NCI-H748 (cell line): Measurements from ENCODE around the gene CCDC149.
"Not testable (repeated sequence)": the region's sequence is repeated elsewhere in the genome, so short reads cannot be mapped to it uniquely, and the experiment has no call there.

ENCODE experiments used
- DNase-seq: peaks from one replicate; lab custom pipeline; 2025; ENCODE audit not compliant: unreplicated experiment; lab: John Stamatoyannopoulos, UW

Gene CCDC149

DNA sequence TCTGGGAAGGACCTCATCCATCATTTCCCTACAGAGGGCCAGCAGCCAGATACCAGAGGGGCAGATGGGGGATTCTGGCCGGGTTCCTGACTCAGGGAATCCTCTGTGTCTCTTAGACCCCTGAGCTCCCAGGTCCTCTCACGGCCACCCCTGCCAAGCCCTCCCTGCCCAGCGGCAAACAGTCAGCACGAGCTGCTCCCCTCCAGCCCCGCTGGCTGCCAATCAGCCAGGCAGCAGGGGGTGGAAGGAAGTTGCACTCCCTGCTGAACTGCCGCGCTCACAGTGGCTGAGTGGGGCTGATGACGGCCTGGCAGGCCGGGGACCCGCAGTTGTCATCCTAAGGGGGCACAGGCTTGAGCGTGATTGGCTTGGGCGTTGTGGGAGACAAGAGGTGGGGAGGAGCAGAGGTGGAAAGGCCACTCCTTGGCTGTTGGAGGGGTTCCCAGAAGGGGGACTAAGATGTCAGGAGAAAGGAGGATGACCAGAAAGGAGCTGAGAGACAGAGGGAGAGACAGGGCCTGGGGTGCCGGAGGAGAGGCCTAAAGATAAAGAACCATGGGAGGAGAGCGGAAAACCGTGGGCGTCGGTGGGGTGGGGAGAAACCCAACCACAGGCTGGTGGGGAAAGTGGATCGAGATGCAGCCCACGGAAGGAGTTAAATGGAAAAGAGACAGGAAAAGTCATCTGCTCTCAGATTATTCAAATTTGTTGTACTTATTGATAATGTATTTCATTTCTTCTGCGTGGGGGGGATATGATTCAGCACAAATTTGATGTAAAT, 4.4 kb upstream of the CCDC149 start:
- DNase-seq, result no peak

DNA sequence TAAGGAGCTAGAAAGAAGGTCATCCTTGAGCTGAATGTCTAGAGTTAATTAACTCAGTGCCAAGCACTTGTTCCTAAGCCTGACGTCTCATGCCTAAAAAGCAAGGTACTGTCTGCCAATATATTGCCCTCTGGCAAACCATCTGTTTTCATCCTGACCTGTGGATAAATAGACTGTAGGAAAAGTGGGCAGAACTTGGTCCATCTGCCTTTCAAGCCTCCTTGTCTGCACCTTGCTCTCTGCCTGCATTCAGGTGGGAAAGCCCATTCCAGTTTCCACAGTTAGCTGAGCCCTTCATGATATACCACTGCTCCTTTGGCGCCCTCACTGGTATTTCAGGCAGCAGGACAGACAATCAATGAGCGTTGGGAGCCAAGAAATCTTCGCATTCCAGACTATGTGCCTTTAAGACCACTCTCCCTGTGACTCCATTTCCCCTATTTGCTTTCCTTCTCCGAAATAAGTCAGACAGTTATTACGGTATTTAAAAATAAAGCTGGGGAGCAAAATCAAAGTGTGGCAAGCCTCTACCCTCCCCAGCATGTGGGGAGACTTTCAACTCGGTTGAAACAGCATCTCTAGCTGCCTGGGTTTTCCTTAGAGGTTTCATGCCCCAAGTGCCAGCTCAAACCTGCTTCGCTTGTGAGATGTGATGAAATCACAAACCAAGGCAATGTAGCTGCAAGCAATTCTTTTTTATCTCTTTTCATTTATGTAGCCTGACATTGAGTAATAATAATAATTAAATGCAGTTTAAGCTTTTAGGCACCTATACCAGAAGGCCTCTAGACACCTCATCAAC, 2.5 kb upstream of the CCDC149 start:
- peak; percentile 14 for DNase-seq

DNA sequence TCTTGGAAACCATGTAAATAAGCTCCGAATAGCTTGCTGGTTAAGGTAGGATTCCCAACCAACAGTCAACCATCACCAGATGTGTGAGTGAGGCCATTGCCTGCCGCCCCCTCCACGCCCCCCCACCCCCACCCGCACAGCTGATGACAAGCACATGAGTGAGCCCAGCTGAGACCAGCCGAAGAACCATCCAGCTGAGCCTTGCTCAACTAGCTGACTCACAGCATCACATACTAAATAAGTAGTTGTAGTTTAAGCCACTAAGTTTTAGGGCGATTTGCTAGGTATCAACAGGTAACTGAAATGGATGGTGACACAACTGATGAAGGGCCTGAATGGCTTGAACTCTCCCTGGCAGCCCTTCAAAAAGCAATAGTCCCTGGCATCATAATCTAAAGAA, 1.6 kb upstream of the CCDC149 start:
- DNase-seq, result no peak

DNA sequence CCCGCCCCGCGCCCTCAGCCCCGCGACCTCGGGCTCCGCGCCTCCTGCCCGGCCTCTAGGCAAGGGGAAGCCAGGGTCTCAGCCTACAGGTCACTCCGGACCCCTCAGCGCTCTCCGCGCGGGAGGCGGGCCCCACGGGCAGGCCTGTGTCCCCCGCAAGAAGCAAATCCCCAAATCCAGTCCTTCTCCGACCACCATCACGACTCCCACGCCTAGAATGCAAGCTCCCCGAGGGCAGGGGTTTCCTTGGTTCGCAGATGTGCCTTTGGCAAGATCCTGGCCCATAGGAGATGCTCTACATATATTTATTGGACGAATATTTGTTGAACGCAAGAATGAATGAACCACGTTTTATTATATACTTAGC, 260 bp upstream of the CCDC149 start:
- peak; percentile 31 for DNase-seq

DNA sequence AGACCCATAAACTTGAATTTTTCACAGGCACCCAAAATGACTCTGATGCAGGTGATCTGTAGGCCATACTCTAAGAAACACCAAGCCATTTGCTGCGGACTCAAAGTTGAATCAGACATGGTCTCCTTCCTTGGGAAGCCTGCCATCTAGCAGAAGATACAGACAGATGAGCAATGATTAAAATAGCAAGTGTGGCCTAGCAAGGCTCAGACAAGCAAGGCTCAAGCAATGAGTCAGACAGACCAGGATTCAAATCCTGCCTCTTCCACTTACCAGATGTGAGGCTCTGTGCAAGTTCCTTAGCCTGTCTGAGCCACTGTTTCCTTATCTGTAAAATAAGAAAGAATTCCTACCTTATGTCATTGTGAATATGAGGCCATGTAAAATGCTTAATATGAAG, 2.3 kb downstream of the CCDC149 start:
- no peak for DNase-seq

DNA sequence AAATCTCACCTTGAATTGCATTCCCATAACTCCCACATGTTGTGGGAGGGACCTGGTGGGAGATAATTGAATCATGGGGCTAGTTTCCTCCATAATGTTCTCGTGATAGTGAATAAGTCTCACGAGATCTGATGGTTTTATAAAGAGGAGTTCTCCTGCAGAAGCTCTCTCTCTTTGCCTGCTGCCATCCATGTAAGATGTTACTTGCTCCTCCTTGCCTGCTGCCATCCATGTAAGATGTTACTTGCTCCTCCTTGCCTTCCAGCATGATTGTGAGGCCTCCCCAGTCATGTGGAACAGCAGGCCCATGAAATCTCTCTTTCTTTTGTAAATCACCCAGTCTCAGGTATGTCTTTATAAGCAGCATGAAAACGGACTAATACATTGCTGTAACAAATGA, 3.2 kb downstream of the CCDC149 start:
- not testable (repeated sequence) for DNase-seq

DNA sequence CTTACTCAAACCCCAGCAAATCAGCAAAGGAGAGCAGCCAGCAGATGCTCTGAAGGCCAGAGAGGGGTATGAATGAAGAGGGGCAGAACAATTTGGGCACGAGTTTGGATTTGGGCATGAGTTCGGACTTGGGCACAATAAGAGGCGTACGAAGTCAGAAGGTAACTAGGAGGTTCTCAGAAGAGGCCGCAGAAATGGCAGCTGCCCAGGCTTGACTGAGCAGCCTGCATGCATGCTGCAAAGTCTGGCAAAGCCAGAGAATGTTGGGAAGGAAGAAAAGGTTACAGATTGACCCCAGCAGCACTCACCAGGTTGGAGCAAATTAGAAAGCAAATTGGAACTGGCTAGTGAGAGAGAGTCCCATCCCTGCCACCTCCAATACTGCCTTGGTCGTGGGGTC, 15.2 kb downstream of the CCDC149 start:
- DNase-seq, result no peak

DNA sequence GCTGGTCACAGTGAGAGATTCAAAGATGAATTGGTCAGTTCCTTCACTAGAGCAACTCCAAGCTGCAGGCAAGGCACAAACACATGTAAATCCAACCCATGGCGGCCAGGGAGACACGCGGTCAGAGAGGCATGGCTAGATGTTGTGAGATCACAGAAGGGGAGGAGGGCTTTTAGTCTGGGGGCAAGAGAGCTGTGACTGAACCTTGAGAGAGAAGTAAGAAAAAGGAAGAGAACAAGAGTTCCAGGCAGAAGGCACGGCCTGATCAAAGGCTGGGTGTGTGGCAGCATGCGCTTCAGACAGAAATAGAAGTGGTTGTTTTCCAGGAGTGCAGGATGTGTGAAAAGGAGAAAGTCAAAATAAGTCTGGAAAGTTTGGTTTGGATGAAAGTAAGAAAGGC, 15.9 kb downstream of the CCDC149 start:
- no peak for DNase-seq

DNA sequence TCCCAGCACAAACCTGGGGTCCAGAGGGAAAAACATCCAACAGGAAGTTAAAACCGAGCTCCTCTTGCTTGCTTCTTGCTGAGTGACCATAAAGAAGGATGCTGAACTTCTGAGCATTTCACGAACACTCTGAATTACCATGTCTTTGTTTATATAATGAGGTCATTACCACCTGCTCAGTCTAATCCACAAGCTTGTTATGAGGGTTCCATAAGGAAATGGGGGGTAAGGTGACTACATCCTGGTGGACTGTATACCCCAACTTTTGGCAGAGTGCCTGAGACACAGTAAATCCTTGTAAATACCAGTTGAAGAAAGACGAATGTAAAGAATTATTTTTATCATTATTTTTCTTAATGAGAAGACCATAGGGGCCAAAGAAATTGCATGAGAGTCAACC, 16.8 kb downstream of the CCDC149 start:
- DNase-seq, result no peak

DNA sequence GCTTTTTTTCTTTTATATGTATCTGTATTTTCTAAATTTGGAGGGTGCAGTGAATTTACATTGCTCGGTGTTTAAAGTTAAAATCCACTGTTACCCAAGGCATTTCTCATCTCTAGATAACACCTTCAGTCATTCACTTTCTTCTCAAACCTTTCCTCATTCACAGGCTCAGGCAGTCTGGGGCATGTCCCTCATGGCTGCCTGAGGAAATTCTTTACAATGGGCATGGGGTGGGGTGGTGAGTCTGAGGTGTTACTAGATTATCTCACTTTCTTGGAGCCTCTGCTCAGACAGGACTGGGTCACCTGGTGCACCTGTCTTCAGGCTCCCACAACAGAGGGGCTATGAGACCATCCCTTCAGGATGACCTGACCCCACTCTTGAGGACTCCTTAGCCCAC, 17.4 kb downstream of the CCDC149 start:
- DNase-seq, result no peak

DNA sequence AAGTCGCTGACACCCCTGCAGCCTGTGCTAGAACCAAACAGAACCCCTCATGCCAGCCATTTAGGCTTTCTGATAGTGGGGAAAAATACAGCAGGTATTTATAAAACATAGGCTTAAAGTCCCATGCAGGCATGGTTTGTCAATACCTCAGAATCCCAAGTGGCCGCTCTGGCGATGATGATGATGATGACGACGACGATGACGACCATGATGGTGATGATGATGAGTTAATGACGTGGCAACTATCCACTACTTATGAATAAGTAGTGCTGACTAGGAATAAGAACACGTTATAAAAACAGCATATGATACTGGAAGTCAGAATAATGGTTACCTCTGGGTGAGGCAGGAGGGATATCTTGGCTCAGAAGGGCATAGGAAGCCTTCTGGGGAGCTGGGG, 18.0 kb downstream of the CCDC149 start:
- no peak for DNase-seq

DNA sequence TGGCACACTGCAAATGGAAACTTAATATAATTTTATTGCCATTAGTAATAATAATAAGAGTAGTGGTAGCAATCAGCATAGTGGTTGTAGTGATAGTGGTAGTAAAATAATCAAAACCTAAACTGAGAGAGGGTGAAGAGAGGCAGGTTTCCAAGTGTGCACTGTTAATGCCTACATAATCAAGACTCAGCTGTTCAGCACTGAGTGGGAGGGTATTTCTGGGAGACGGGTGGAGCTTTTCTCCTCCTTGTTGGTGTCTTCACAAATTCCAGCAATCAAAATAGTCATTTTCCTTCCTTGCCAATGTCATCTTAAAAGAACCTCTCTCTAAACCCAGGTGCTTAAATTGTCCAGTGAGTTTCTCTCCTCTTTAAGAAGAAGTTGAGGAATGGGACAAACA, 18.6 kb downstream of the CCDC149 start:
- no peak for DNase-seq

DNA sequence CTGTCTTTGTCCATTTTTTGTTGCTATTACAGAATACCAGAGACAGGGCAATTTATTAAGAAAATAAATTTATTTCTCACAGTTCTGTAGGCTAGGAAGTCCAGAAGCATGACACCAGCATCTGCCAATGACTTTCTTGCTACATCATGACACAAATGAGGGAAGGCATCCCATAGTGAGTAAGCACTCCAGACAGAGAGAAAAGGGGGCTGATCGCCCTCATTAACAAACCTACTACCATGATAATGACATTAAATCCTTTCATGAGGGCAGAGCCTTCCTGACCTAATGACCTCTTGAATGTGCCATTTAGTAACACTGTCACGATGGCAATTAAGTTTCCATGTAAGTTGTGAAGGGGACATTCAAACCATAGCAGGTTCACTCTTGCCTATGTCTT, 20.1 kb downstream of the CCDC149 start:
- DNase-seq, result no peak

DNA sequence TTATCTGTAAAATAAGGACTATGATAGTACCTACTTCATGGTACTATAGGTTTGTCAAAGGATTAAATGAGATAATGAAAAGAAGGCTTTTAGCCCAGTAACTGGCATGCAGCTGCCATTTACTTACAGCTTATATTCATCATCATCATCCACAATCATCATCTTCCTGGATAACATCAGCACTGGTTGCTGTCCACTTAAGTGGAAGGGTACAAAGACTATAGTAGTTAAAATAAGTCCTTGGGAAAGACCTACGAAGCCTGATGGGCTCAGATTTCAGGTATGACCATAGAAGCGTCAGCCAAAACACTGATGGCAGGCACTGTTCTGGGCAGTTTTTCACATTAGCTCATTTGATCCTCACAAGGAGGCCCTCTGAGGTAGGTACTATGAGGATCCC, 20.6 kb downstream of the CCDC149 start:
- no peak for DNase-seq

DNA sequence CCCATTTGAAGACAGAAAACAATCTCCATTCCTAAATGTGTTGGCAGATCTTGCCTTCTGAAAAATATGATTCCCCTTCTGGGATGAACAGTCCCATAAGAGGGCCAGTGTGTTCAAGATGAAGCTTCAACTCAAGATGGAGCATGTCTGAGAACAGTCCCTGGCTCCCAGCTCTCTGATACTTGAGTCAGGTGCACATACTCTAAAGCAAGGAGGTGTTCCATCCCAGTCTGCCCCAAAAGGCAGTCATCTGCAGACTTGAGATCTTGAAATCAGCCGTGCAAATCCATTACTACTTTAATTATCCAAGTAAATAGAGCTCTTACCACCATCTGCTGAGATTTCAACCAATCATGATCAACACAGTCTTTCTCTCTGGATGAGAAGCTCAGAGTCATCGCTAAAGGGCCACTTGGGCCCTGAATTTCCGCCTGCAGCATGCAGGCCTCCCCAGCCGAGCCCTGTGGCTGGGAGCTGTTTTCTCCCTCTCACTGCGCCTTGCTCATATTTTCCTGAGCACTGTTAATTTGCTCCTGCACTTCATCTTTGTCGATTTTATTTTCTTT, 22.2 kb downstream of the CCDC149 start:
- no peak for DNase-seq

DNA sequence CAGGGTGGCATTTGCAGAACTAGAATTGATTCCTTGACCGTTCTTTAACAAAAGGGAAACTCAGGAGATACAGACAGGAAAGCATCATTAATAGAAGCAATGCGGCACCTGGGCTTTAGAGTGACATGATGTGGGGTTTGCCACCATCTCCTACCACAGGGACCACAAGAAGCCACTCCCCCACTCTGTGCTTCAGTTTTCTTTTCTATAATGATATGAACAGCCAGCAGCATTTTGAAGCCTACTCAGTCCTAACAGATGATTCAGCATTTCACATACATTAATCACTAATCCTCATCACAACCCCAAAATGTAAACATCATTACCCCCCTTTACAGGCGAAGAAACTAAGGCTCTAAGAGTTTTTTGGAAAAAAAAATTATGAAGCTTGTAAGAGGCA, 22.9 kb downstream of the CCDC149 start:
- no peak for DNase-seq

DNA sequence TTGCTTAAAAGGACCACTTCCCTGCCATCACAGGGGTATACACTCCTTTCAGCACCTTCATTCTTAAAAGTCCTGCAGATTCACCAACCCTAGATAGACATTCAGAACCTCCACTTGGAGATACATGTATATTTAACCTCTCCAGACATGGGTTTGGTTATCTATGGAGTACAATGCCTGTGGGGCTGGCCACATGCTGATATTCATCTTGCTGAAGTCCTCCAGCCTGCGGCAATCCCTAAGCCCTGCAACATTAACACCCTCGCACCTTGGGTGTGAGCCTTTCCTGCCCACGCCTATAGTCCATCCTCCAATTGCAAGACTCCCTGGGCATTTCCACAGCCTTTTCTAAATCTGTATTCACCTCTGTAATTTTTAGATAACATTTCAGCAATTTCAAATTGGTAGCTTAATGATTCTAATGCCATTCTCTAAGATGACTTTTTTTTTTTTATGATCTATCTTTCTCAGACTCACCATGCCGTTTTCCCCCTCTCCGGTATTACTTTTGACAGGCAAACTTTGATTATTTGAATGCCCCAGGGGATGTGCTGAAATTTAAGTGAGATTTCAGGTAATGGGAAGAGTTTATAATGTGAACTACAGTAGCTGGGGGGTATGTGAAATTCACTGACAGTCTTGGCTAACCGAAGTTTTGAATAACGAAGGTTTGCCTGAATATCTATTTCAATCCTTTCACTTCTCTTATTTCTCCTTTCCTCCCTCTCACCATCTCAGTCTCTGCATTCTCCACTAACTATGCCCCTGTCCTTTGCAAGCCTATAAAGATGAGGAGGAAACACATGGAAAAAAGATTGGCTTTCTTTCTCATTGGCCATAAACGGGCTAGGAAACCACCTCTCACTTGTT, 24.1 kb downstream of the CCDC149 start:
- DNase-seq, result no peak

DNA sequence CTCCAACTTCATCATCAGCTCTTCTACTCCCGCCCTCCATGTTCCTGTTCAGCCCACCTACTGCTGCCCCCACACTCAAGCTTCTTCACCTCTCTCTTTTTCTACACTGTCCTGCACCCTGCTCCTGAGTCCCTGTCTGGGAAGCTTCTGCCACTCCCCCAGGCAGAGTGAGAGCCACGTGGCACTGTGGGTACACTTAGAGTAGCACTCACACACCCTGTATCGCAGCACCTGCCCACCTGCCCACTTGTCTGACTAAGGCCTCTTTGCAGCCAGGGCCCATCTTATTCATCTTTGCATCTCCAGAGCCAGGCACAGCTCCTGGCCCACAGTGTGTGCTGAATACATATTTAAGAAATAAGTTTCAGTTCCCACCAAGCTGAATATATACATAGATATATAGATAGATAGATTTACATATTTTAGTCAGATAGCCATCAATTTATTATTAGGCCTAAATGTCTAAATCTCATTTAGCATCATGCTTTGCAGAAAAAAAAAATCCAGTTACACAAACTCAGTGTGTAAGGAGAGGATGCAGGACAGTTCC, 24.9 kb downstream of the CCDC149 start:
- no peak for DNase-seq

DNA sequence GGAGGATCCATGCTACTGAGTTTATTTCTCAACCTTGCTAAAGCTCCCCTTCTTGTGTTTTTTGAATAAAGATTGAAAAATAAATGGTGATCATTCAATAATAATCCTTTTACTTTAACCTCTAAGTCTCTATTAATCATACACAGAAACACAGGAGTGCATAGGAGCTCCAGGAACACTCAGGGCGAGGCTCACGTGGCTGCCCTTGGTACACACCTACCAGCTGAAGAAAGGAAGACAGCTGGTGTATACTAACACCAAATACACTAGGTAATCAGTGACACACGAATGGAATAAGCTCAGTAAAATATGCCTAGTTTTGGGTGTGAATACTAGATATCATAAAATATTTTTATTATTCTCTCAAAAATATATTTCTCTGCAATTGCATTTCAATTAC, 26.2 kb downstream of the CCDC149 start:
- DNase-seq, result no peak

DNA sequence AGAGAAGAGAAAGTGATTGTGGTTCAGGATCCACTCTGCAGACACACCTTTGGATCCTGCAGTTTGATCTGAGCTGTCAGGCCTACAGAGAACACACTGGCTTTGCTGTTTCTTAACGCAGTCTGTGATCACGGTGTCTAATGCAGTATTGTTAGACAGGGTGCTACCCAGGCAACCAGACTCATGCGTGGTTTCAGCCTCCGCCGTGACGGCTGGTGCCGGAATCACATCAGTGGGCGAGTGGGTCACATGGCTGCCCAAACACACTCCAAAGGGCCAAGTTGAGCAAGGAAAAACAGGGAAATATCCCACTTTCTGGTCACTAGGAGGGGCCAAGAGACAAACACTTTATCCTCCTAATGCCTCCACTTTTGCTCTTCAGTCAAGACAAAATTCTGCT, 27.5 kb downstream of the CCDC149 start:
- no peak for DNase-seq

DNA sequence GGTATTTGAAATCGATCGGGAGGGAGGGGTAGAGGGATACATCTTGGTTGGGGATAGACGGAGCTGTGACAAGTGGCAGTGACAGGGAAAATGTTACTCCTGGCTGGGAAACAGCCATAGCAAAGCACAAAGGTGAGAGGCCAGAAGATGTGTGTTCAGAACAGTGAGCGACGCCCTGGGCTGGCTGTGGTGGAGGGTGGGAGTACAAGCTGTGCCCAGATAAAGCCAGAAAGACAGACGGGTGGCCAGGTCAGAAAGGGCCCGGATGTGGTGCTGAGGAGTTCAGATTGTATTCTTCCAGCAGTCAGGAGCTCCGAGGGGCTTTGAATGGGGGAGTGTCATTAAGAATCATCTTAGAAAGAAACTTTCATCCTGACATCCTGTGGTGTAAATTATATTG, 27.9 kb downstream of the CCDC149 start:
- DNase-seq, result no peak
